NB4 (cell line): ENCODE measurements around the gene FAM3C.
"Not testable (repeated sequence)": the region's sequence is repeated elsewhere in the genome, so short reads cannot be mapped to it uniquely, and the experiment has no call there.

Source experiments
- DNase-seq: peaks from one replicate; pipeline ENCODE4 v3.0.0; 2010; ENCODE audit warnings: low read depth
- H3K4me3 ChIP-seq: one replicate; pipeline ENCODE4 v1.5.1; 2011; ENCODE audit warnings: mild to moderate bottlenecking, low read depth, low read length, moderate library complexity
- MYC ChIP-seq: IDR thresholded peaks from 2 replicates; pipeline ENCODE4 v1.6.1; 2011; ENCODE audit warnings: low read depth, low read length
- POLR2A ChIP-seq: IDR thresholded peaks from 2 replicates; pipeline ENCODE4 v1.6.1; 2011; ENCODE audit warnings: mild to moderate bottlenecking; ENCODE audit not compliant: insufficient read length; ENCODE audit errors: extremely low read depth
- TF ChIP-seq, protein P1 (sequence below): IDR thresholded peaks from one replicate; pipeline ENCODE4 v1.5.1; 2012; ENCODE audit warnings: low read depth, low read length
- TF ChIP-seq, protein P2 (sequence below): IDR thresholded peaks from 2 replicates; pipeline ENCODE4 v1.6.1; 2011; ENCODE audit warnings: low read depth, low read length

The FAM3C gene

DNA sequence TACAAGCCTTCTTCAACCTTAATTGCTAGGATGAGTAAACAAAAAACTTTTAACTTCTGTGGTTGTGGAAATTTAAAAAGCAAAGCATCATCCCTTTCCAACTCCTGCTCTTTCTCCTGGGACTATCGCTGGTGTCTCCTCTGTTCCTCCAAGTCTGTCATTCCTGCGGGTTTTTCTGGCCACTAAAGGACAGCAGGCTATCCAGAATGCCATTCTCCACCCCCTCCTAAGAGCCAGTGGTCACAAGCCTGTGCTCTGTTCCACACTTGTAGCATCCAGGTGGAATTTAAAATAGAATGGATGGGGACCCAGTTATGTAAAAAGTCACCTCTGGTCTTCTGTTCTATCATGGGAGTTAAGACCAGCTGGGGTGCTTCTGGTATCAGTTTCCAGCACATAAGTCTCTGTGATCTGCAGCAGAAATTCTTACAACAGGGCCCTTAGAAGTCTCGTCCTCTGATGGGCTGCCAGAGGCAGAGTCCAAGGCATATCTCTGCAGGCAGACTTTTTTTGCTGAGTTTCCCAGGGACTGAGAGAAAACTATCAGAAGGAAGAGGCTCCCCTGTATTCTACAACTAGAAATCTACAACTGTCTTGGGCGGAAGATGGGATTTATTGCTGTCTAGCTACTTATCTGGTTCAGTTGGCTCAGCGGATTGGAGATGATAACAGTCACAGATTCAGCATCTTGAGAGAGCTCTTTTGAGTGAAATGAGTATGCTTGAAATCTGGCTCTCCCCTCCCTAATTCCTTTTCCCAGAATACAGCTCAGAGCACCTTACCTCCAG lies 72.4 kb downstream of the FAM3C start:
- H3K4me3 ChIP-seq, result no peak overlapping the region
- no peak for TF ChIP-seq MYC
- DNase-seq, result no peak

DNA sequence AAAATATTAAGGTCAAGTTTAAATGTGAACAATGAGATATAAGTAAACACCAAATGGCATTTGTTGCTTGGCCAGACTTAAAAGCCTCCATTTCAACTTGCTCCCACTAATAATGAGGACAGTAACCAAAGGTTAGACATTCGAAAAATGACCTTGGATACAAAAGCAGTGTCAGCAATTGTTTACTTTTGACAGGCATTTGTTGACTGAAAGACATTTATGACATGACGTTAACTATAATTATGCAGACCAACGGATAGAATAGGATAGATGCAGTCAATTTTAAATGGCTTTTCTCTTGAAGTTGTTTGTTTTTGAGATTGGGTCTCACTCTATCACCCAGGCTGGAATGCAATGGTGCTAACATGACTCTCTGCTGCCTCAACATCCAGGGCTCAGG lies 73.6 kb downstream of the FAM3C start:
- no peak for DNase-seq
- TF ChIP-seq, protein P1, sequence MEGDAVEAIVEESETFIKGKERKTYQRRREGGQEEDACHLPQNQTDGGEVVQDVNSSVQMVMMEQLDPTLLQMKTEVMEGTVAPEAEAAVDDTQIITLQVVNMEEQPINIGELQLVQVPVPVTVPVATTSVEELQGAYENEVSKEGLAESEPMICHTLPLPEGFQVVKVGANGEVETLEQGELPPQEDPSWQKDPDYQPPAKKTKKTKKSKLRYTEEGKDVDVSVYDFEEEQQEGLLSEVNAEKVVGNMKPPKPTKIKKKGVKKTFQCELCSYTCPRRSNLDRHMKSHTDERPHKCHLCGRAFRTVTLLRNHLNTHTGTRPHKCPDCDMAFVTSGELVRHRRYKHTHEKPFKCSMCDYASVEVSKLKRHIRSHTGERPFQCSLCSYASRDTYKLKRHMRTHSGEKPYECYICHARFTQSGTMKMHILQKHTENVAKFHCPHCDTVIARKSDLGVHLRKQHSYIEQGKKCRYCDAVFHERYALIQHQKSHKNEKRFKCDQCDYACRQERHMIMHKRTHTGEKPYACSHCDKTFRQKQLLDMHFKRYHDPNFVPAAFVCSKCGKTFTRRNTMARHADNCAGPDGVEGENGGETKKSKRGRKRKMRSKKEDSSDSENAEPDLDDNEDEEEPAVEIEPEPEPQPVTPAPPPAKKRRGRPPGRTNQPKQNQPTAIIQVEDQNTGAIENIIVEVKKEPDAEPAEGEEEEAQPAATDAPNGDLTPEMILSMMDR, result no peak
- TF ChIP-seq POLR2A, result no peak
- TF ChIP-seq, protein P2, sequence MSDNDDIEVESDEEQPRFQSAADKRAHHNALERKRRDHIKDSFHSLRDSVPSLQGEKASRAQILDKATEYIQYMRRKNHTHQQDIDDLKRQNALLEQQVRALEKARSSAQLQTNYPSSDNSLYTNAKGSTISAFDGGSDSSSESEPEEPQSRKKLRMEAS, result no peak
- TF ChIP-seq MYC, result no peak
- no peak overlapping the region for H3K4me3 ChIP-seq

DNA sequence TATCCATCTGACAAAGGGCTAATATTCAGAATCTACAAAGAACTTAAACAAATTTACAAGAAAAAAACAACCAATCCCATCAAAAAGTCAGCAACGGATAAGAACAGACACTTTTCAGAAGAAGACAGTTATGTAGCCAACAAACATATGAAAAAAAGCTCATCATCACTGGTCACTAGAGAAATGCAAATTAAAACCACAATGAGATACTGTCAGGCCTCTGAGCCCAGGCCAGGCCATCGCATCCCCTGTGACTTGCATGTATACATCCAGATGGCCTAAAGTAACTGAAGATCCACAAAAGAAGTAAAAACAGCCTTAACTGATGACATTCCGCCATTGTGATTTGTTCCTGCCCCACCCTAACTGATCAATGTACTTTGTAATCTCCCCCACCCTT lies 80.9 kb downstream of the FAM3C start:
- DNase-seq, H3K4me3 ChIP-seq: not testable (repeated sequence)

DNA sequence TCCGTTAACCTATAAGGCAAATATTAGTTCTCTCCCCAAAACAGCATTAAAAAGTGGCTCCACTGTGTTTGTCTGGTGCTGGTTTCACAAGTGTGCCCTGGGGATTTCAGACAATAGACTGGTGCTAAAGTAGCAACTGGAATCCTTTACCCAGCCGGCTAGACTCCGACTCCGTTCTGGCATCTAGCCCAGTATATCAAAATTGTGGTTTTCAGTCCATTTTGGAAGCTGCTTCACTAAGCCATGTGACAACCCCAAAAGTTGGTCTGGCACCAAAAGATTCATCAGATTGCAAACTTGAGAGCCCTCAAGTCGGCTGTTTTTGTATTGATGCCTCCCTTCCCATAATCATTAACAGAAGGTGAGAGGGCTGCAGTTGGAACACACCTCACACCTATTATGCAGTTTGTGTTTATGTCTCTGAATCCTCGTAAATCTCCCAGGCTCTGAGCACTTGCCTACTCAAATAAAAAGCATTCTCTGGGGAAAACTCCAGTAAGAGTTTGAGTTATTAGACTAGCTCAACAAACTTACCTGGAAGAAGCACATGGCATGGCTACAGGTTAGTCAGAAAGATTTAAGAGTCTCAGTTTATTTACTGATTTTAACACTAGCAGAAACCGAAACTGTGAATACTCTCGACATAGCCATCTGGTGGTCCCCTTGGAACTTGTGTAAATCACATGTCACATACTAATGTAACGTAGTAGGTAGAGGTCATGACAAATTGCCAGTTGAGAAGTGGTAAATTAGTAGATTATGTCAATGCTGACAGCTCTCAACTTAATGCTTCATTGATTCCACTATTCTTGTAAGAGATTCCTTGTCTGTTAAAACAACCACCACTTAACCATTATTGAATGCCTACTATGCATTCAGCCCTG lies 82.1 kb downstream of the FAM3C start:
- DNase-seq, result no peak
- no peak overlapping the region for H3K4me3 ChIP-seq
- TF ChIP-seq, protein P1, result no peak
- no peak for TF ChIP-seq MYC
- TF ChIP-seq, protein P2, result no peak
- TF ChIP-seq POLR2A, result no peak

DNA sequence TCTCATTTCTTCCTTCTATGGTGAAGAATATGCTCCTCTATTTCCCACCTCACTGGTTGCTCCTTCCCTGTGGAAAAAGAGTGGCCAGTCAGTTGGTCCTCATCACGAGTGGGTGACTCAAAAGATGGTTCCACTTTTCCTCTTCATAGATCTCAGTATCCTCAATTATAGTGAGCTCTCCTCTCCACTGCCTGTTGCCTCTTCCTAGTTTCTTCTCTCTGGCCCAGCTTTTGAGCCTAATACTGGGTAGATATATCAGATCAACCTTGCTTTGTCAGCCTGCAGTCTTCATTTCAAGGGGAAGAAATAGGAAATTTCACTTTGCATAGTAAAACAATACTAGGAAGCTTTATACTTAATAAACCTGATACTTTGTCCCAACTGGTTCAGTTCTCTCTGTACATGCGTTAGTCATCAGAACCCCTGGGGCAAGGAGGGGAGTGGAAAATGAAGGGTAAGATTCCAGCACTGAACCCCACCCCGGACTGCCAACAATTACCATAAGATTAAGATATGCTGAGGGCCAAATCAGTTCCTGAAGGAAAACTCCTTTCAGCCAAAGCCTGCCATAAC lies 82.8 kb downstream of the FAM3C start:
- H3K4me3 ChIP-seq, result no peak overlapping the region
- TF ChIP-seq POLR2A, result no peak
- TF ChIP-seq, protein P2, result no peak
- TF ChIP-seq, protein P1, result no peak
- no peak for TF ChIP-seq MYC
- no peak for DNase-seq

DNA sequence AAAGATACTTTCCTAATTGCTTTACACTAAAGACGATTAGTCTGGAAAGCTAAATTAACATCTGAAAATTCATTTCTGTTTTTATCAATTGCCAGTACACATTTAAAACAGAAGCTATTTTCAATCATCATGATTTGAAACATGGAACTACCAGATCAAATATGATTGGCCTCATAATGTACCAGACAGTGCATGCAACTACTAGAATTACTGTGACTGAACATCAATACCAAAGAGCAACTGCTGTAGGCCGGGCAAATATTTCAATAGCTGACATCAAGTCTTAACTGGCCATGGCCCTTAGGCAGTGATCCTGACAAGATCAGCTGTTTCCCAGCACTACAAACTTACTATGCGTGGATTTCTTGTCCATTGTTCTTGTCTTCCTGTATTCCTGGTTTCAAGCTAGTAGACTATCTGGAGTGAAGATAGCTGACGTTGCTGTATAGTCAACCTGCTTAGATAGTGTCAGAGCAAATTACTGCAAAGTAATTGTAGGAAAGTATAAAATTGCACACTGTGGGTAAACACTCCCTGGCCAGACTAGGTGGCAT lies 89.0 kb downstream of the FAM3C start:
- no peak for TF ChIP-seq MYC
- TF ChIP-seq, protein P2, result no peak
- TF ChIP-seq, protein P1, result no peak
- no peak for TF ChIP-seq POLR2A
- H3K4me3 ChIP-seq, result no peak overlapping the region
- DNase-seq, result no peak
